GM23248 (cell line): ENCODE data around the gene RFTN1. TPM values are rescaled to one million over a fixed set of nuclear protein-coding genes. Genes with fewer than 3 reads are reported as not detected.

Experiments used
- DNase-seq: peaks from one replicate; pipeline ENCODE4 v3.0.0-alpha.2; 2015
- H2AFZ ChIP-seq: fragments of 200-600 bp; sonication (generic); 2 replicates; pipeline ENCODE4 v1.6.1; 2016; ENCODE audit warnings: antibody characterized with exemption
- H3F3A ChIP-seq: fragments of 200-600 bp; sonication (generic); 2 replicates; pipeline ENCODE4 v1.6.1; 2016; ENCODE audit warnings: mild to moderate bottlenecking, antibody characterized with exemption, mixed run types; ENCODE audit not compliant: insufficient read depth
- H3K27ac ChIP-seq: fragments of 200-600 bp; sonication (generic); 2 replicates; pipeline ENCODE4 v1.5.1; 2016; ENCODE audit warnings: mild to moderate bottlenecking
- H3K27me3 ChIP-seq: fragments of 200-600 bp; sonication (generic); replicated peaks from 2 replicates; pipeline ENCODE4 v1.6.1; 2016; ENCODE audit warnings: mild to moderate bottlenecking; ENCODE audit not compliant: insufficient read depth
- H3K36me3 ChIP-seq: fragments of 200-600 bp; sonication (generic); 2 replicates; pipeline ENCODE4 v1.6.1; 2016; ENCODE audit warnings: low read depth, mild to moderate bottlenecking
- H3K4me1 ChIP-seq: fragments of 200-600 bp; sonication (generic); 2 replicates; pipeline ENCODE4 v1.6.1; 2016; ENCODE audit warnings: mild to moderate bottlenecking; ENCODE audit not compliant: insufficient read depth
- H3K4me2 ChIP-seq: fragments of 200-600 bp; sonication (generic); one replicate; pipeline ENCODE4 v1.6.1; 2016; ENCODE audit warnings: mild to moderate bottlenecking; ENCODE audit not compliant: unreplicated experiment
- H3K4me3 ChIP-seq: fragments of 200-600 bp; sonication (generic); 2 replicates; pipeline ENCODE4 v1.5.1; 2016; ENCODE audit warnings: mild to moderate bottlenecking
- H3K79me2 ChIP-seq: fragments of 200-600 bp; sonication (generic); 2 replicates; pipeline ENCODE4 v1.6.1; 2016; ENCODE audit warnings: mild to moderate bottlenecking; ENCODE audit not compliant: insufficient read depth
- H3K9ac ChIP-seq: fragments of 200-600 bp; sonication (generic); 2 replicates; pipeline ENCODE4 v1.6.1; 2016; ENCODE audit warnings: mild to moderate bottlenecking
- H3K9me2 ChIP-seq: fragments of 200-600 bp; sonication (generic); 2 replicates; pipeline ENCODE4 v1.6.1; 2016; ENCODE audit warnings: mixed run types, mild to moderate bottlenecking, moderate library complexity; ENCODE audit not compliant: insufficient read depth
- H3K9me3 ChIP-seq: fragments of 200-600 bp; sonication (generic); one replicate; pipeline ENCODE4 v1.6.1; 2017; ENCODE audit warnings: low read depth
- H4K20me1 ChIP-seq: fragments of 200-600 bp; sonication (generic); 2 replicates; pipeline ENCODE4 v1.6.0; 2016; ENCODE audit not compliant: insufficient read depth
- EZH2 ChIP-seq: fragments of 200-600 bp; sonication (generic); IDR thresholded peaks from 2 replicates; pipeline ENCODE4 v1.6.1; 2018; ENCODE audit warnings: antibody characterized with exemption, mild to moderate bottlenecking; ENCODE audit not compliant: insufficient read depth, poor library complexity, severe bottlenecking
- EZH2phosphoT487 ChIP-seq: fragments of 200-600 bp; sonication (generic); IDR thresholded peaks from 2 replicates; pipeline ENCODE4 v1.6.1; 2018; ENCODE audit warnings: antibody characterized with exemption, moderate library complexity, mild to moderate bottlenecking, low read depth; ENCODE audit not compliant: insufficient read depth
- WGBS, 2 experiments: methylation state at CpG; one replicate each; pipeline ENCODE4 v1.1.6; 2015 to 2017; ENCODE audit warnings: low lambda C conversion rate in 2 of 2, low coverage in 1 of 2; ENCODE audit errors: missing lambda C conversion rate in 2 of 2; 5-methylcytosine and 5-hydroxymethylcytosine counted together
- in situ Hi-C: fragments of 300-500 bp; cut with MboI; formaldehyde crosslinking; loops from 2 replicates; pipeline ENCODE4 v1.15.0; 2020
- polyA plus RNA-seq: library from polyadenylated mRNA; unstranded; fragments of >200 nt; fragmentation: Nextera tagmentation; extraction: Ambion mirVana; gene quantifications from 2 replicates; pipeline ENCODE4 v1.2.1, GENCODE V29; 2016
- total RNA-seq: library from RNA; depleted of rRNA; stranded (reverse); fragments of >200 nt; shearing (Covaris generic); gene quantifications from 2 replicates; pipeline ENCODE4 v1.2.3, GENCODE V29; 2014

Gene RFTN1
- total and polyA plus RNA-seq, 2 experiments from 2014 or later, result 43.1 to 77.7 TPM

DNA sequence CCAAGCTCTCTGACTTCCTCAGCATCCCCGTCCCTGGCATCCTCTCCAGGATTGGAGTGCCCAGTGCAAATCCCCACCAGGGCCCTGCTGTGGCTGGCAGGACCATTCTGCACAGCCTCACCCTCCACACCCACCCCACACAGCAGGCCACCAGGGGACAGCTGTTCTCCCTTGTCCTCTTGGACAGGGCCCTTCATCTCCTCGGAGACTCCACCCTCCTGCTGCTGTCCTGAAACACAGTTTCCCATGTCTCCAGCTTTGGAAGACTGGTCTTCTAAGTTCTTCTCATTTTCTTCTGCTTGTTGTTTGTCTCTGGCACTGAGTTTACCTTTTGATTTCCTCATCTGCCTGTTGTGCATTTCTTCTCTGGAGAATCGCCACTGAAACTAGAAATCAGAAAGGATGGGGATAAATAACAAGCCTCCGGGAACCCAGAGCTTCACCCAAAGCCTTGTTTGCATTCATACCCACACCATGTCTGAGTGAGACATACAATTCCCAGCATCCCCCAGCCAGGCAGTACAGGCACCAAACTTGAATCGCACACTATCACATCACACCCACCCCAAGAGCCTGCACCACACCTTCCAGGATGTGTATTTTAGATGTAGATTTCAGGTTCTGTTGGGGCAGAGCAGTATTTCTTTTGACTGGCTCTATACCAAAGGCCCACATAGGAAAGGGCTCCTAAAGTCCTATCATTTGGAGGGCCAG lies 196.5 kb downstream of the RFTN1 start:
- H3K4me2 ChIP-seq, result no peak overlapping the region
- H3K9me3 ChIP-seq, result no peaks in the 10 kb centered on the region
- H3K79me2 ChIP-seq, result no peaks in the 10 kb centered on the region
- no peaks in the 10 kb centered on the region for H3K27me3 ChIP-seq
- in situ Hi-C loops, result no loop called here
- H2AFZ ChIP-seq, result no peak overlapping the region
- WGBS, 2 experiments, result 59 to 70% methylated on average over 5 of the region's 5 CpGs
- H3K4me3 ChIP-seq, result no peak overlapping the region
- TF ChIP-seq EZH2phosphoT487, result no peak
- TF ChIP-seq EZH2, result no peak
- peaks cover 4% of the 10 kb centered on the region; the same call in 1 of the 2 replicates for H4K20me1 ChIP-seq
- H3F3A ChIP-seq, result peaks cover 14% of the 10 kb centered on the region; the same call in 1 of the 2 replicates
- H3K4me1 ChIP-seq, result peaks cover 7% of the 10 kb centered on the region
- H3K9me2 ChIP-seq, result no peaks in the 10 kb centered on the region
- H3K9ac ChIP-seq, result no peak overlapping the region
- DNase-seq, result no peak
- H3K27ac ChIP-seq, result no peak overlapping the region
- peaks cover 26% of the 10 kb centered on the region; the same call in 1 of the 2 replicates for H3K36me3 ChIP-seq

DNA sequence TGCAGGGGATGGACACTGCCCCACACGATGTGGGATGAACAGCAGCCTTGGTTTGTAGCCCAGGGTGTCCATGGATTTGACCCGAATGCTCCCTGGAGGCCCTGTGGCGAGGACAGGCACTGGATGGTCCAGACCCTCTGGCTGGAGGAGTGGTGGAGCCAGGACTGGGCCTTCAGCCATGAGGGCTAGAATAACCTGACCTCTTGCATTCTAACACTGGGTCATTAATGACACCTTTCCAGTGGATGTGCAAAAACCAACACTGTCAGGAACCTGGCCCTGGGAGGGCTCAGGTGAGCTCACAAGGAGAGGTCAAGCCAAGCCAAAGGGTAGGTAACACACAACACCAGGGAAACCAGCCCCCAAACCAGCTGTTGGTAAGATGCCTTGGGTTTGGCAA lies 197.1 kb downstream of the RFTN1 start:
- no peak overlapping the region for H3K4me2 ChIP-seq
- H3K36me3 ChIP-seq, result peaks cover 26% of the 10 kb centered on the region; the same call in 1 of the 2 replicates

GRCh38 chr3:16315623-16316022 lies 197.9 kb downstream of the RFTN1 start:
- Histone ChIP-seq H3K36me3 (peaks cover 26% of the 10 kb centered on the region; the same call in 1 of the 2 replicates), H3K9me3 (no peaks in the 10 kb centered on the region), H3K4me1 (peaks cover 13% of the 10 kb centered on the region), H4K20me1 (peaks cover 4% of the 10 kb centered on the region; the same call in 1 of the 2 replicates), H3K79me2 (no peaks in the 10 kb centered on the region), H3K27me3 (no peaks in the 10 kb centered on the region), H3K9me2 (no peaks in the 10 kb centered on the region), H2AFZ (no peak overlapping the region), H3F3A (peaks cover 20% of the 10 kb centered on the region; the same call in 1 of the 2 replicates), H3K4me3 (no peak overlapping the region), H3K9ac (no peak overlapping the region), H3K27ac (no peak overlapping the region), H3K4me2 (no peak overlapping the region)
- DNase-seq, result no peak
- TF ChIP-seq EZH2phosphoT487, result no peak
- TF ChIP-seq EZH2, result no peak
- 85% methylated on average over 7 of the region's 7 CpGs for WGBS, 2 experiments
- in situ Hi-C loops, result no loop called here

More for the DNA sequence above, 197.1 kb downstream of the RFTN1 start:
- in situ Hi-C loops, result no loop called here
- H3K4me3 ChIP-seq, result no peak overlapping the region
- H3K9me2 ChIP-seq, result no peaks in the 10 kb centered on the region
- H2AFZ ChIP-seq, result no peak overlapping the region
- no peak for DNase-seq
- TF ChIP-seq EZH2phosphoT487 (no peak), EZH2 (no peak)
- H3K4me1 ChIP-seq, result peaks cover 13% of the 10 kb centered on the region
- peaks cover 20% of the 10 kb centered on the region; the same call in 1 of the 2 replicates for H3F3A ChIP-seq
- no peak overlapping the region for H3K9ac ChIP-seq
- no peaks in the 10 kb centered on the region for H3K79me2 ChIP-seq
- H3K9me3 ChIP-seq, result no peaks in the 10 kb centered on the region
- H3K27me3 ChIP-seq, result no peaks in the 10 kb centered on the region
- 78 to 81% methylated on average over 3 of the region's 3 CpGs for WGBS, 2 experiments
- peaks cover 4% of the 10 kb centered on the region; the same call in 1 of the 2 replicates for H4K20me1 ChIP-seq
- no peak overlapping the region for H3K27ac ChIP-seq

DNA sequence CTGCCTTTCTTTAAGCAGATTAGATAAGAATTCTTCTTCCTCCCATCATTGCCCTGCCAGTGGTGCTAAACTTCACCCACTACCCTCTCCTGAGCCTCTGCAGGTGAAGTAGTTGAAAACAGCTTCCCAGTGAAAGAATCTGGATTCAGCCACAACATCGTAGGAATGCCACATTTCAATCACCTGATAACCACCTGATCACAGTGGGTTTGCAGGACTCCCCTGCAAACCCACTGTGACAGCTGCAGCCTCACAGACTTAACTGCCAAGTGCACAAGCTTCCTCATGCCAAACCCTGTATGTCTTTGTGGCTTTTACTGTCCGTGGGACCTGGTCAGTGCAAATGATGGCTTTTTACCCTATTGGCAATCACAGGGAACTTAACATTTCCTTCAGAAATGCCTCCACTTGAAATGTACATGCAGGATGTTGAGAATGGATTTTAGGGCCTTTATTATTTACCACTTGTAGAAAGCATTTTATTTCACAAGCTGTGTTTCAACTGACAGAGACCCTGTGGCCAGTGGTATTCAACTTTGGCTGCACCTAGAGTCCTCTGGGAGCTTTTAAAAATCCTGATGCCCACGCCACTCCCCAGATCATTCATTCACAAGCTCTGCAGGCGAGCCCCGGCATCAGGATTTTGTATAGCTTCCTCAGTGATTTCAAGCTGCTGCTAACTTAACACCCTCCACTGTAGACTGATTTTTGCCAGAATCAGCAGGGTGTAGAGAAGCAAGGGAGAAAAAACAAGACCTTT lies 199.4 kb downstream of the RFTN1 start:
- Histone ChIP-seq H3K9me3 (no peaks in the 10 kb centered on the region), H3K36me3 (peaks cover 19% of the 10 kb centered on the region; the same call in 1 of the 2 replicates), H2AFZ (no peak overlapping the region), H3F3A (peaks cover 30% of the 10 kb centered on the region), H3K27me3 (no peaks in the 10 kb centered on the region), H3K9me2 (no peaks in the 10 kb centered on the region), H4K20me1 (no peaks in the 10 kb centered on the region), H3K4me2 (no peak overlapping the region), H3K9ac (no peak overlapping the region), H3K4me3 (no peak overlapping the region), H3K27ac (no peak overlapping the region), H3K79me2 (no peaks in the 10 kb centered on the region), H3K4me1 (peaks cover 18% of the 10 kb centered on the region)
- TF ChIP-seq EZH2phosphoT487 (no peak), EZH2 (no peak)
- no peak for DNase-seq
- in situ Hi-C loops, result no loop called here
- WGBS, 2 experiments, result 95 to 97% methylated on average over 5 of the region's 5 CpGs
